Activated CD8-positive, alpha-beta memory T cell treated with anti-CD3 and anti-CD28 coated beads, Interleukin-2, amount 50 U/mL, for 24 hours (primary cell): ENCODE results near the gene USP15.
"Not testable (repeated sequence)": the region's sequence is repeated elsewhere in the genome, so short reads cannot be mapped to it uniquely, and the experiment has no call there.

Experiments
- DNase-seq: peaks from one replicate; pipeline ENCODE4 v3.0.0-alpha.2; 2020; ENCODE audit errors: extremely low read depth

The USP15 gene

GRCh38 chr12:62323386-62323785 is 63.2 kb downstream of the USP15 start:
- DNase-seq, result no peak

DNA sequence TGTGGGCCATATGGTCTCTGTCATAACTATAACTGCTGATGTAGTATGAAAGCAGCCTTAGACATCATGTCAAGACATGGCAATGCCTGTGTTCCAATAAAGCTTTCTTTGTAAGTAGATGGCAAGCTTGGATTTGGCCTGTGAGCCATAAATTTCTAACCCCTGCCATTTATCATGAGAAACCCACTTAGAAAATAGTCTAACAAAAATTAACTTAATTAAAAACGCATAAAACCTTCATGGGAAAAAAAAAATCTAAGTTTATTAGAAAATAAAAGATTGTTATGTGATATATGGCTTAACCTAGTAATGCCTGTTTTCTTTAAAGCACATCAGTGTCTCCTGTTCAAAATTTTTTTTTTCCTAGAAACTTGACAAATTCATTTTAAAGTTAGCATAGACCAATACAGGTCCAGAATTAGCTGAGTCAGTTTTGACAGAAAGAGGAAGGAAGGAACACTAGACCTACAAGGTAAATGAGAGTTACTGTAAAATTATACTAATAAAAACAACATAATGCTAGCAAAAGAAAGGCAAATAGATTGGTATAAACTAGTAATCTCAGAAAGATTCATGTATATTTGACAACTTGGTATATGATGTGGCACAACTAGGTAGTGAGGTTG is 68.2 kb downstream of the USP15 start:
- no peak for DNase-seq

DNA sequence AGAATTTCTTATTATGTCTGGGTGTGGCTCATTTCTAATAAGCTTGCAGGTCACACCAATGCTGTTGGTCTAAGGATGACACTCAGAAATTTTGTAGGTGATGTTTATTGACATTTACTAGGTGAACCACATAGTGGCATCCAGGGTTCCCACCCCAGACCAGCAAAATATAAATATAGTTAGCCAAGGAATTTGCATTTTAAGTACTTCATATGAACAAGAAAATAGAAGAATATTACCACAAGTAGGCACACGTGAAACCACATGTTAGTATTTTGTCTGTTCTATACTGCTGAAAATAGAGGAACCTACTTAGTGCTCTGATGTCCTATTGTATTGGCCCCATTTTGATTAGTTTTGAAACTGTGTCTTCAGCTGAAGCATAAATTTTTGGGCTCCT is 71.1 kb downstream of the USP15 start:
- DNase-seq, result no peak

GRCh38 chr12:62332598-62332997 is 72.4 kb downstream of the USP15 start:
- DNase-seq, result no peak

- DNase-seq, result no peak
These were observed 74.9 kb downstream of the USP15 start for GRCh38 chr12:62335057-62335456.

DNA sequence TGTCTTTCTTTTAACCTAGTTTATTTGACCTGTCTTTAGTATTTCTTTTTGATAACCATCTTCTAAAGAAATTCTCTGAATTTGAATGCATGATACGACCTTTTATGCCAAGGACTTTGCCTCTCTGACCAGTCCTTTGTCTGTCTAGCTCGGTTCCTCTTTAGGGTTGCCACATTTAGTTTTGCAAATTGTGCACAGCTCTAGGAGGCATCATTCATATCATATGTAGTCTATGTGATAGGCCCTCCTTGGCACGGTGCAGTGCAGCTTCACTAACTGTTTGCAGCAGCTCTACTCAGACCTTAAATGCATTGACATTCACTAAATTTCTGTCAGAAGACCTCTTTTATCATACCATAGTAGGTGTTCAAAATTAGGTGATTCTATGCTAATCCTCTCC is 75.6 kb downstream of the USP15 start:
- no peak for DNase-seq

DNA sequence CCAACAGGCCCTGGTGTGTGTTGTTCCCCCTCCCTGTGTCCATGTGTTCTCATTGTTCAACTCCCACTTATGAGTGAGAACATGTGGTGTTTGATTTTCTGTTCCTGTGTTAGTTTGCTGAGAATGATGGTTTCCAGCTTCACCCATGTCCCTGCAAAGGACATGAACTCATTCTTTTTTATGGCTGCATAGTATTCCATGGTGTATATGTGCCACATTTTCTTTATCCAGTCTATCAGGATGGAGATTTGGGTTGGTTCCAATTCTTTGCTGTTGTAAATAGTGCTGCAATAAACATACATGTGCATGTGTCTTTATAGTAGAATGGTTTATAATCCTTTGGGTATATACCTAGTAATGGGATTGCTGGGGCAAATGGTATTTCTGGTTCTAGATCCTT is 77.4 kb downstream of the USP15 start:
- DNase-seq, result not testable (repeated sequence)

- DNase-seq, result not testable (repeated sequence)
These were observed 82.6 kb downstream of the USP15 start for GRCh38 chr12:62342614-62343303.

DNA sequence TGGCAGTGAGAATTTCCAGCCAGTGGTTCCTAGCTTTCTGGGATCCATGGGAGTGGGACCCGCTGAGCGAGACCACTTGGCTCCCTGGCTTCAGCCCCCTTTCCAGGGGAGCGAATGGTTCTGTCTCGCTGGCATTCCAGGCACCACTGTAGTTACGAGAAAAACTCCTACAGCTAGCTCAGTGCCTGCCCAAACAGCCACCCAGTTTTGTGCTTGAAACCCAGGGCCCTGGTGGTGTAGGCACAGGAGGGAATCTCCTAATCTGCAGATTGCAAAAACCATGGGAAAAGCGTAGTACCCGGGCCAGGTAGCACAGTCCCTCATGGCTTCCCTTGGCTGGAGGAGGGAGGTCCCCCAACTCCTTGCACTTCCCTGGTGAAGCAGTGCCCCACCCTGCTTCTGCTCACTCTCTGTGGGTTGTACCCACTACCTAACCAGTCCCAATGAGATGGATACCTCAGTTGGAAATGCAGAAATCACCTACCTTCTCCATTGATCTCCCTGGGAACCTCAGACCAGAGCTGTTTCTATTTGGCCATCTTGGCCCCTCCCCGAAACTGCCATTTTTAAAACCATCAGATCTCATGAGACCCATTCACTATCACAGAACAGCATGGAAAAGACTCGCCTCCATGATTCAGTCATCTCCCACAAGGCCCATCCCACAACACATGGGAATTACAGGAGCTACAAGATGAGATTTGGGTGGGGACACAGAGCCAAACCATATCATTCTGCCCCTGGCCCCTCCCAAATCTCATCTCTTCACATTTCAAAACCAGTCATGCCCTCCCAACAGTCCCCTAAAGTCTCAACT is 83.3 kb downstream of the USP15 start:
- DNase-seq, result not testable (repeated sequence)

GRCh38 chr12:62344731-62345556 is 84.7 kb downstream of the USP15 start:
- not testable (repeated sequence) for DNase-seq

GRCh38 chr12:62345667-62346066 is 85.5 kb downstream of the USP15 start:
- no peak for DNase-seq

DNA sequence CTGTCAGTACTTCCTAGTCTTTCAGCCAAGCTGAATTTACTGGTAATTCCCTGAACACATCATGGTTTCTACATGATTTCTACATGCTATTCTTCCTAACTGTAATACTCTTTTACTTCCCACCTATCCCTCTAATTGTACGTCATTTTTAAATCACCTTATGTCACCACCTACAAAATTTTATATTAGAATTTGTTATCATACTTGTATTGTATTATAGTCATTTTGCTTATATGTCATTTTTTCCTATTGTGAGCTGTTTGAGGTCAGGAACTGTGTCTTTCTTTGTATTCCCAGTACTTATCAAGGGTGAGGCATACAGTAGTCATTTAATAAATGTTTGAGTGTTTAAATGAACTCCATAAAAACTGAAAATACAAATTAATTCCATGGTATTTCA is 86.6 kb downstream of the USP15 start:
- DNase-seq, result no peak

DNA sequence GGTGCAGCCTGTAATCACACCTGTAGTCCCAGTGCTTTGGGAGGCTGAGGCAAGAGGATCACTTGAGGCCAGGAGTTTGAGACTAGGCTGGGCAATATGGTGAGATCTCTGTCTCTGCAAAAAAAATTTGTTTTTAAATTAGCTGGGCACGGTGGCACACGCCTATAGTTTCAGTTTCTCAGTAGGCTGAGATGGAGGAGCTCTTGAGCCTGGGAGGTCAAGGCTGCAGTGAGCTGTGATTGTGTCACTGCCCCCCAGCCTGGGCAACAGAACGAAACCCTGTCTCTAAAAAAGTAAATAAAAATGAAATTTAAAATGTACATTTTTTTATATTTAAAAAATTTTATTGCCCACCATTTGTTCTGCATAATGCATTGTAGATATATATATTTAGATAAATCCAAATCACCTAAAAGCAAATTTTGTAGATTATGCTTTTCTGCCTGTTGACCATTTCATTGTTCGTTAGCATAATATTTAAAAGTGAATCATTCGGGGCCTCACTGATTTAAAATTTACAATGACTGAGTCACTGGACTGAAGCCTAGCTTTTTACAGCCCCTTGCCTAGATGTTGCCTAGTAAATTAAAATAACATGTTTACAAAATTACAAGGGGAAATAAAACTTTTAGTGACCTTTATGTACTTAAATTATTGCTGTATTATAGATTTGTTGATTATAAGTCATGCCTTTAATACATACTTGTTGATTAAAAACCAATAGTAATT is 87.9 kb downstream of the USP15 start:
- no peak for DNase-seq

GRCh38 chr12:62350554-62350953 is 90.3 kb downstream of the USP15 start:
- DNase-seq, result no peak

DNA sequence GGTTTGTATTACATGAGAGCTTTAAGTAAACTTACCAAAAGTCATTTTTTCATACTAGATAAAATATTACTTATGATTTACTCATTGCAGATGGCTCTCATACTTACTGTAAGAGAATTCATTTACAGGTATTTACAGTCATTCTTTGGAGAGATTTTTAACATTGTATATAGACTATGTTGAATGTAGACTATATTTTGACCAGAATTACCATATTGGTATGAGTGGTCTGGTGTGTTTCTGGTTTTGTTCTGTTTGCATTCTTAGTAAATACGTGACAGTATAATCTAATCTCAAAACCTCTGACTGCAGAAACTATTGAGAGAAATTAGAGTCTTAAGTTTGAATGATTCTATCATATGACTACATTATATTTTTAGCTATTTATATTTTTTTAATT is 91.1 kb downstream of the USP15 start:
- no peak for DNase-seq

- DNase-seq, result no peak
These were observed 100.8 kb downstream of the USP15 start for GRCh38 chr12:62361048-62361447.

DNA sequence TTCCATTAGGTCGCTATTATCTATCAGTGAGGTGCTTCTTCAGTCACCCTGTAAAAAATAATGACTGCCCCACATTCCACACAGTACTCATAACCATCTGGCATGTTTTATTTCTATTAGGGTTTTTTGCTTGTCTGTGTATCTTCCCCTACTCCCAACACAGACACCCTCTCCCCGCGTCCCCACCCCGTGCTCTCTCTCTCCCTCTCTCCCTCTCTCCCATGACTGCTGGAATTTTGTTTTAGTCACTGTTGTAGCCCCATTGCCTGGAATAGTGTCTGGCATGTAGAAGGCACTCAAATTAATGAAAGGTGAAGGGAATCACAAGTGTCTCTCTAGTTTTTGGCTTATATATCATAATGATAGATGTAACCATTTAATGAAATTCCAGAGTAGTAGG is 103.3 kb downstream of the USP15 start:
- DNase-seq, result no peak

- DNase-seq, result not testable (repeated sequence)
These were observed 104.5 kb downstream of the USP15 start for GRCh38 chr12:62364697-62365096.

DNA sequence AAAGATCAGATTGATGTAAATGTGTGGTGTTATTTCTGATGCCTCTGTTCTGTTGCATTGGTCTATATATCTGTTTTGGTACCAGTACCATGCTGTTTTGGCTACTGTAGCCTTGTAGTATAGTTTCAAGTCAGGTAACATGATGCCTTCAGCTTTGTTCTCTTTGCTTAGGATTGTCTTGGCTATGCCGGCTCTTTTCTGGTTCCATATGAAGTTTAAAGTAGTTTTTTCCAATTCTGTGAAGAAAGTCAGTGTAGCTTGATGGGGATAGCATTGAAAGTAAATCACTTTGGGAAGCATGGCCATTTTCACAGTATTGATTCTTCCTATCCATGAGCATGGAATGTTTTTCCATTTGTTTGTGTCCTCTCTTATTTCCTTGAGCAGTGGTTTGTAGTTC is 105.6 kb downstream of the USP15 start:
- not testable (repeated sequence) for DNase-seq

- DNase-seq, result not testable (repeated sequence)
These were observed 108.4 kb downstream of the USP15 start for GRCh38 chr12:62368430-62369223.
